IgD-negative memory B cell (primary cell): Measurements from ENCODE around the gene SLC25A45. TPM values are rescaled to one million over a fixed set of nuclear protein-coding genes. Genes with fewer than 3 reads are reported as not detected.

Experiments
- H3K27ac Mint-ChIP-seq, 3 donors: one replicate each; pipeline ENCODE4 v1.8.0; 2020 to 2022; ENCODE audit warnings: mild to moderate bottlenecking in 3 of 3, mixed read lengths in 3 of 3, moderate library complexity in 1 of 3
- H3K27me3 Mint-ChIP-seq: one replicate; pipeline ENCODE4 v1.8.0; 2021; ENCODE audit warnings: mixed read lengths
- H3K36me3 Mint-ChIP-seq: one replicate; pipeline ENCODE4 v1.8.0; 2020; ENCODE audit warnings: mild to moderate bottlenecking, mixed read lengths
- H3K4me1 Mint-ChIP-seq, 3 donors: one replicate each; pipeline ENCODE4 v1.8.0; 2020 to 2022; ENCODE audit warnings: mixed read lengths in 3 of 3, mild to moderate bottlenecking in 1 of 3
- H3K4me3 Mint-ChIP-seq, 4 donors: one replicate each; pipeline ENCODE4 v1.8.0; 2020 to 2022; ENCODE audit warnings: mild to moderate bottlenecking in 4 of 4, mixed read lengths in 4 of 4, moderate library complexity in 3 of 4
- H3K9me3 Mint-ChIP-seq, 3 donors: one replicate each; pipeline ENCODE4 v1.8.0; 2020 to 2021; ENCODE audit warnings: mixed read lengths in 3 of 3, mild to moderate bottlenecking in 1 of 3
- polyA plus RNA-seq: library from polyadenylated mRNA; unstranded; fragments of 300-500 nt; fragmentation: Illumina TruSeq; gene quantifications from one replicate; pipeline ENCODE4 v1.2.3, GENCODE V29; 2021

SLC25A45 gene
- polyA plus RNA-seq, 1 donor from 2014 or later: 17.8 TPM

DNA sequence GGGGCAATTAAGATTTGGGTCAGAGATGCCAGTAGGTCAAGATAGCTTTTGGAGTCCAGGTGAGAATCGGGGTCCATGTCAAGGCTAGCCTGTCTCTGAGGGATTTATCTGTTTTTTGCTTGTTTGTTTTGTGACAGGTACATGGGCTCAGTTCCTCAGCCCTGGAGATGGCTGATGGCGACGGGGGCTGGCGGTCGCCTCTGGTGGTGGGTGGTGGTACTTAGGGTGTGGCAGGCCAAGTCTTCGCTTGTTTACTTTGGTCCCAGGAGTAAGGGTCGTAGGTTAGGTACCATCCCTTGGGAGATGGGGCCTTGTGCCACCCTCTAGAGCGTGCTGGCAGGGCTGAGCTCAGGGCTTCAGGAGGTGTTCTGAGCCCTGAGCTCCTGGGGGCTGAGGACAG is 4.7 kb downstream of the SLC25A45 start:
- Mint-ChIP-seq H3K27me3 (no peaks in the 10 kb centered on the region), H3K36me3 (peaks cover 1% of the 10 kb centered on the region), H3K4me1 (peaks cover 12 to 17% (median 15%) of the 10 kb centered on the region in 3 donors), H3K9me3 (no peaks in the 10 kb centered on the region), H3K27ac (peak overlapping the region; percentile 71 to 82 (median 81)), H3K4me3 (peak overlapping the region in 2 of 4 donors; percentile 48 to 71)

- Mint-ChIP-seq H3K27ac (peak overlapping the region in 1 of 3 donors; percentile 81), H3K27me3 (no peaks in the 10 kb centered on the region), H3K36me3 (peaks cover 1% of the 10 kb centered on the region), H3K4me1 (peaks cover 7 to 12% (median 8%) of the 10 kb centered on the region in 3 donors), H3K4me3 (no peak overlapping the region), H3K9me3 (no peaks in the 10 kb centered on the region)
These were observed 5.4 kb downstream of the SLC25A45 start for GRCh38 chr11:65377036-65377435.

GRCh38 chr11:65376138-65376713 is 6.2 kb downstream of the SLC25A45 start:
- Mint-ChIP-seq H3K36me3 (peaks cover 1% of the 10 kb centered on the region), H3K27ac (no peak overlapping the region)

GRCh38 chr11:65375012-65375411 is 7.4 kb downstream of the SLC25A45 start:
- Mint-ChIP-seq H3K4me3 (no peak overlapping the region), H3K4me1 (peaks cover 7 to 12% (median 8%) of the 10 kb centered on the region in 3 donors), H3K9me3 (no peaks in the 10 kb centered on the region), H3K27me3 (no peaks in the 10 kb centered on the region), H3K36me3 (peaks cover 1% of the 10 kb centered on the region), H3K27ac (peak overlapping the region in 1 of 3 donors; percentile 25)

More at GRCh38 chr11:65376138-65376713, 6.2 kb downstream of the SLC25A45 start:
- Mint-ChIP-seq H3K4me3 (peak overlapping the region in 1 of 4 donors; percentile 74), H3K27me3 (no peaks in the 10 kb centered on the region), H3K9me3 (no peaks in the 10 kb centered on the region), H3K4me1 (peaks cover 7 to 12% (median 8%) of the 10 kb centered on the region in 3 donors)

DNA sequence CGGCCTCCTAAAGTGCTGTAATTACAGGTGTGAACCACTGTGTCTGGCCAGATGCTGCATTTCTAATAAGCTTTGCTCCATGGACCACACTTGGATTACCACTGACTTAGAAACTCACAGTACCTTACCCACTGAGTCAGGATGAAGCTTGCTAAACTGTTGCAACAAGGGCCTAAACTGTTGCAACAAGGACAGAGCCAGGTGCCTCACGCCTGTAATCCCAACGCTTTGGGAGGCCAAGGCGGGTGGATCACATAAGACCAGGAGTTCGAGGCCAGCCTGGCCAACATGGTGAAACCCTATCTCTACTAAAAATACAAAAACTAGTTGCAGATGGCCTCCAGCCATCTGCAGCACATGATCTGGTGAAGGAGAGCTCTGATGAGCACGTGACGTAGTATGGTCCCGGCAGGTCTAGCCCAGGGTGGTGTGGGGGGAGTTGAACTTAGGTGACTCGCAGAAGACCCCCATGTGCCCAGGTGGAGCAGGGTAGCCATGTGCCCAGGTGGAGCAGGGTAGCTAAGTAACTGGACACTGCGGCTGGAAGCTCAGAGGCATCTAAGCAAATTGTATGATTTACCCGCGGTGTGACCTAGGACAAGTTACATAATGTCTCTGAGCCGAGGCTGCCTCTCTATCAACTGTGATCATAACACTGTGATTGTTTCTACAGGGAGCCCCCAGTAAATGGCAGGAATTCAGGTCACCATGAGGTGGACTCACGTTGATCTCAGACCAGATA is 8.4 kb downstream of the SLC25A45 start:
- no peaks in the 10 kb centered on the region for H3K9me3 Mint-ChIP-seq
- H3K4me1 Mint-ChIP-seq: peaks cover 7 to 13% (median 8%) of the 10 kb centered on the region in 3 donors
- no peak overlapping the region for H3K4me3 Mint-ChIP-seq
- peaks cover 1% of the 10 kb centered on the region for H3K36me3 Mint-ChIP-seq
- peak overlapping the region in 1 of 3 donors; percentile 67 for H3K27ac Mint-ChIP-seq
- no peaks in the 10 kb centered on the region for H3K27me3 Mint-ChIP-seq

DNA sequence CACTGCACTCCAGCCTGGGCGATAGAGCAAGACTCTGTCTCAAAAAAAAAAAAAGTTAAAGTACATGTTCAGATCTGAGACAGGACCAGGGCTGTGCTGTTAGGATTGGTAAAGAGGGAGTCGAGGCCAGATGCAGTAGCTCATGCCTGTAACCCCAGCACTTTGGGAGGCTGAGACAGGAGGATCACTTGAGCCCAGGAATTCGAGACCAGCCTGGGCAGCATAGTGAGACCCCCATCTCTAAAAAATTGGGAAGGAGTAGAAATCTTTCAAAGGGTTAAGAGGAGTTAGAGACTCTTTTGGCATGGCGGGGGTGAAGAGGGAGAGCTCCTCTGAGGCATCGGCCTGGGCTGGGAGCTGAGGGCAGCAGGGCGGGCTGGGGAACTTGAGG is 11.8 kb downstream of the SLC25A45 start:
- Mint-ChIP-seq H3K4me3 (no peak overlapping the region), H3K4me1 (peaks cover 1 to 6% (median 6%) of the 10 kb centered on the region in 3 donors), H3K9me3 (no peaks in the 10 kb centered on the region), H3K27me3 (no peaks in the 10 kb centered on the region), H3K27ac (peak overlapping the region in 1 of 3 donors; percentile 23), H3K36me3 (peaks cover 1% of the 10 kb centered on the region)

DNA sequence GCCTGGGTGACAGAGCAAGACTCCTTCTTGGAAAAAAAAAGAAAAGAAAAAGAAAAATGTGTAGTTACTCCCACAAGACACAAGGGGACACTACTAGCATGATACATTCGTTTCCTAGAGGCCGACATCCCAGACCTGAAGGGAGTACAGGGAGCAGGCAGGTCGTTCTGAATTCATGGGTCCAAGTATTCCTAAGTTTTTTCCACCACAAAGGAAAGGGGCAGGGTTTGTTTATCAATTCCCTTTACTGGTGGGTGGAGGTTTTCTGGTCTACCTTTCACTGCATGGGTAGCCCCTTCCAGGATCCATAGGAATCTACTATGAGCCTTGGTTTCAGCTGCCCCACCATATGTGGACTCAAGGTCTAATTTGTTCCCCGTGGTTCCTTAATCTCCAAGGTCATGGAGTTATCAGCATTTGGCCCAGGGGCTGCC is 16.1 kb downstream of the SLC25A45 start:
- Mint-ChIP-seq H3K9me3 (no peaks in the 10 kb centered on the region), H3K27ac (peak overlapping the region in 1 of 3 donors; percentile 94), H3K4me1 (peaks cover 13 to 25% (median 16%) of the 10 kb centered on the region in 3 donors), H3K36me3 (no peaks in the 10 kb centered on the region), H3K27me3 (no peaks in the 10 kb centered on the region), H3K4me3 (peak overlapping the region in 1 of 4 donors; percentile 74)

DNA sequence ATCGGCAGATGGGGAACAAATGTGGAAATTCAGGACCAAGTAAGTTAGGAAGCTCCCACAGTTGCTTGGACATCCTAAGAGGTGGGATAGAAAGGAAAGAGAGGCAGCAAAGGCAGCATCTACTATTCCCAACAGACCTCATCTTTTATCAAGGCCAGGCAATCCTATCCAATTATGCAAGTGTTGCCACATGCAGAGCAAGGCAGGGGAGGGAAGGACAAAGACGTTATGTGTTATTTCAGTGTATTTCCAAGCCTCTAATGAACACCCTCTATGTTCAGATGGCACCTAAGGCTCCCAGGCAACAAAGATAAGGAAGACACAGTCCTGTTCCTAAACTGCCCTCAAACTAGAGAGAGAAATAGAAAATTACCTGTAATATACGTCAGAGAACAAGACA is 18.7 kb downstream of the SLC25A45 start:
- Mint-ChIP-seq H3K27ac (peak overlapping the region in 2 of 3 donors; percentile 67 to 95), H3K27me3 (no peaks in the 10 kb centered on the region), H3K4me3 (peak overlapping the region in 2 of 4 donors; percentile 47 to 63), H3K4me1 (peaks cover 13 to 24% (median 14%) of the 10 kb centered on the region in 3 donors), H3K36me3 (no peaks in the 10 kb centered on the region), H3K9me3 (no peaks in the 10 kb centered on the region)

GRCh38 chr11:65362966-65363365 is 19.5 kb downstream of the SLC25A45 start:
- Mint-ChIP-seq H3K36me3 (no peaks in the 10 kb centered on the region), H3K27ac (peak overlapping the region; percentile 95 to 100 (median 99)), H3K27me3 (no peaks in the 10 kb centered on the region), H3K4me1 (peaks cover 13 to 25% (median 14%) of the 10 kb centered on the region in 3 donors), H3K9me3 (no peaks in the 10 kb centered on the region), H3K4me3 (peak overlapping the region; percentile 77 to 87 (median 84))

- peak overlapping the region; percentile 95 to 100 (median 99) for H3K27ac Mint-ChIP-seq
- H3K4me3 Mint-ChIP-seq: peak overlapping the region; percentile 77 to 87 (median 84)
- no peaks in the 10 kb centered on the region for H3K27me3 Mint-ChIP-seq
- H3K9me3 Mint-ChIP-seq: no peaks in the 10 kb centered on the region
- H3K36me3 Mint-ChIP-seq: no peaks in the 10 kb centered on the region
- peaks cover 13 to 26% (median 14%) of the 10 kb centered on the region in 3 donors for H3K4me1 Mint-ChIP-seq
These were observed 20.0 kb downstream of the SLC25A45 start for GRCh38 chr11:65362320-65362931.

- no peaks in the 10 kb centered on the region for H3K36me3 Mint-ChIP-seq
- peak overlapping the region; percentile 5 to 79 (median 60) for H3K4me3 Mint-ChIP-seq
- no peaks in the 10 kb centered on the region for H3K9me3 Mint-ChIP-seq
- H3K27ac Mint-ChIP-seq: peak overlapping the region in 2 of 3 donors; percentile 32 to 86
- H3K4me1 Mint-ChIP-seq: peaks cover 7 to 21% (median 13%) of the 10 kb centered on the region in 3 donors
- H3K27me3 Mint-ChIP-seq: peaks cover 3% of the 10 kb centered on the region
These were observed 24.5 kb downstream of the SLC25A45 start for GRCh38 chr11:65357856-65358356.

DNA sequence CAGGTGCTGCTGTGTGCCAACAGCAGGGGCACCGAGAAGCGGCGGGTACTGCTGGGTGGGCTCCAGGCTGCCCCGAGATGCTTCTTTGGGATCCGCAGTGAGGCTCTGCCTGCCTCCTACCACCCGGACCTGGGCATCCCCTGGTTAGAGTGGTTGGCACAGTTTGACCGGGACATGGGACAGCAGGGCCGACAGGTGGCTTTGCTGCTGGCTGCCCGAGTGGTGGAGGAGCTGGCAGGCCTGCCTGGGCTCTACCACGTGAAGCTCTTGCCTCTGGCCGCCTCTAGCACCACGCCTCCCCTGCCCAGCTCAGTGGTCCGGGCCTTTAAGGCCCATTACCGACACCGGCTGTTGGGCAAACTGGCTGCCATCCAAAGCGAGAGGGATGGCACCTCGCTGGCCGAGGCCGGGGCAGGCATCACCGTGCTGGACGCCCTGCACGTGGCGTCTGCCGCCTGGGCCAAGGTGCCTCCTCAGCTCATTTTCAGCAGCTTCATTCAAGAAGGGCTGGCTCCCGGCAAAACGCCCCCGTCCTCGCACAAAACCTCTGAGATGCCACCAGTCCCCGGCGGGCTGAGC is 26.0 kb downstream of the SLC25A45 start:
- Mint-ChIP-seq H3K36me3 (no peaks in the 10 kb centered on the region), H3K4me3 (peak overlapping the region in 3 of 4 donors; percentile 68 to 86 (median 79)), H3K27ac (peak overlapping the region in 1 of 3 donors; percentile 86), H3K9me3 (no peaks in the 10 kb centered on the region), H3K4me1 (peaks cover 0 to 9% (median 5%) of the 10 kb centered on the region in 3 donors), H3K27me3 (peaks cover 3% of the 10 kb centered on the region)

DNA sequence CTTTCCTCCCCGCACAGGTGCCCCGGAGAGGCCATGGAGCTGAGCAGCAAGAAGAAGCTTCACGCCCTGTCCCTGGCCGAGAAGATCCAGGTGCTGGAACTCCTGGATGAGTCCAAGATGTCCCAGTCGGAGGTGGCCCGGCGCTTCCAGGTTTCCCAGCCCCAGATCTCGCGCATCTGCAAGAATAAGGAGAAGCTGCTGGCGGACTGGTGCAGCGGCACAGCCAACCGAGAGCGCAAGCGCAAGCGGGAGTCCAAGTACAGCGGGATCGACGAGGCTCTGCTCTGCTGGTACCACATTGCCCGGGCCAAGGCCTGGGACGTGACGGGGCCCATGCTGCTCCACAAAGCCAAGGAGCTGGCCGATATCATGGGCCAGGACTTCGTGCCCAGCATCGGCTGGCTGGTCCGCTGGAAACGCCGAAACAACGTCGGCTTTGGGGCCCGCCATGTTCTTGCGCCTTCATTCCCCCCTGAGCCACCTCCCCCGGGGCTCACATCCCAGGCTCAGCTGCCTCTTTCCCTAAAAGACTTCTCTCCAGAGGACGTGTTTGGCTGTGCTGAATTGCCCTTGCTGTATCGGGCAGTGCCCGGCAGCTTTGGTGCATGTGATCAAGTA is 26.6 kb downstream of the SLC25A45 start:
- Mint-ChIP-seq H3K9me3 (no peaks in the 10 kb centered on the region), H3K4me1 (peaks cover 0 to 9% (median 5%) of the 10 kb centered on the region in 3 donors), H3K36me3 (no peaks in the 10 kb centered on the region), H3K27ac (peak overlapping the region in 2 of 3 donors; percentile 71 to 80), H3K27me3 (peaks cover 3% of the 10 kb centered on the region), H3K4me3 (peak overlapping the region; percentile 79 to 98 (median 94))
